CD4-positive, alpha-beta T cell treated with Interleukin-4 for 1 hour (primary cell): ENCODE data around the gene SEPTIN1.

Experiments used
- DNase-seq, 2 donors: peaks; one replicate each; pipeline ENCODE4 v3.0.0-alpha.2; 2020 to 2022

Gene SEPTIN1, protein sequence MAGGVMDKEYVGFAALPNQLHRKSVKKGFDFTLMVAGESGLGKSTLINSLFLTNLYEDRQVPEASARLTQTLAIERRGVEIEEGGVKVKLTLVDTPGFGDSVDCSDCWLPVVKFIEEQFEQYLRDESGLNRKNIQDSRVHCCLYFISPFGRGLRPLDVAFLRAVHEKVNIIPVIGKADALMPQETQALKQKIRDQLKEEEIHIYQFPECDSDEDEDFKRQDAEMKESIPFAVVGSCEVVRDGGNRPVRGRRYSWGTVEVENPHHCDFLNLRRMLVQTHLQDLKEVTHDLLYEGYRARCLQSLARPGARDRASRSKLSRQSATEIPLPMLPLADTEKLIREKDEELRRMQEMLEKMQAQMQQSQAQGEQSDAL

GRCh38 chr16:30382111-30382881 is at the start of gene SEPTIN1:
Gene SEPTIN1, minus strand, starts transcription at chr16:30382561. Its CDS starts 19 bp downstream, at chr16:30382542.
- peak; percentile 75 to 80 for DNase-seq

GRCh38 chr16:30430428-30430970 is 48.1 kb upstream of the SEPTIN1 start:
- no peak for DNase-seq

GRCh38 chr16:30429678-30430427 is 47.5 kb upstream of the SEPTIN1 start, which contains the start of gene DCTPP1:
Gene DCTPP1, minus strand, starts transcription at chr16:30430030. Its CDS starts 50 bp downstream, at chr16:30429980.
- peak; percentile 99 for DNase-seq

DNA sequence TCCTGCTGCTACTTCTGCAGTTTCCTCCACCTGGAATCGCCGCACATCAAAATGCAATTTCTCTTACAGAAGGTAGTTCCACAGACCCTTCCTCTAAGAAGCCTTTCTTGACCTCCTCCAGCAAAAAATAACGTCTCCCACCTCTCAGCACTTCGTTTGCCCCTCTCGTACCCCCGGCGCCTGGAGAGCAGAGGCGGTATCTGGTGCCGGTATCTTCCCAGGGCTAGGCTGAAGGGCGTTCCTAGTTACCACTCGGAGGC is 47.0 kb upstream of the SEPTIN1 start:
- no peak for DNase-seq

GRCh38 chr16:30428055-30428454 is 45.7 kb upstream of the SEPTIN1 start:
- DNase-seq = no peak

DNA sequence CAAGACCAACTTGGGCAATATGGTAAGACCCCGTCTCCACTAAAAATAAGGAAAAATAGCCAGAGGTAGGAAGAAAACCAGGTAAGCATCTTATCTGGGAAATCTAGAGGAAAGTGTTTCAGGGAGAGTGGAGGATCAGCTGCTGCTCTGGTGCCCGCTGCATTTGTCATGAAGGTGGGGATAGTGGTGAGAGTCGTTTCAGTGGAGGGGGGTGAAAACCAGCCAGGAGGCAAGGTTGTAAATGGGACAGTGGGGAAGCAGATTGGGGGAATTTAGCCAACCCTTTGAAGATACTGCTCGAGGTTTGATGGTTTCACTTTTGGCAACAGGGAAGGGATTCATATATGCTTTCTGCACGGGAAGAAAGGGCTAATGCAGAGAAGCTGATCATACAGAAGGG is 38.6 kb upstream of the SEPTIN1 start:
- DNase-seq = no peak

DNA sequence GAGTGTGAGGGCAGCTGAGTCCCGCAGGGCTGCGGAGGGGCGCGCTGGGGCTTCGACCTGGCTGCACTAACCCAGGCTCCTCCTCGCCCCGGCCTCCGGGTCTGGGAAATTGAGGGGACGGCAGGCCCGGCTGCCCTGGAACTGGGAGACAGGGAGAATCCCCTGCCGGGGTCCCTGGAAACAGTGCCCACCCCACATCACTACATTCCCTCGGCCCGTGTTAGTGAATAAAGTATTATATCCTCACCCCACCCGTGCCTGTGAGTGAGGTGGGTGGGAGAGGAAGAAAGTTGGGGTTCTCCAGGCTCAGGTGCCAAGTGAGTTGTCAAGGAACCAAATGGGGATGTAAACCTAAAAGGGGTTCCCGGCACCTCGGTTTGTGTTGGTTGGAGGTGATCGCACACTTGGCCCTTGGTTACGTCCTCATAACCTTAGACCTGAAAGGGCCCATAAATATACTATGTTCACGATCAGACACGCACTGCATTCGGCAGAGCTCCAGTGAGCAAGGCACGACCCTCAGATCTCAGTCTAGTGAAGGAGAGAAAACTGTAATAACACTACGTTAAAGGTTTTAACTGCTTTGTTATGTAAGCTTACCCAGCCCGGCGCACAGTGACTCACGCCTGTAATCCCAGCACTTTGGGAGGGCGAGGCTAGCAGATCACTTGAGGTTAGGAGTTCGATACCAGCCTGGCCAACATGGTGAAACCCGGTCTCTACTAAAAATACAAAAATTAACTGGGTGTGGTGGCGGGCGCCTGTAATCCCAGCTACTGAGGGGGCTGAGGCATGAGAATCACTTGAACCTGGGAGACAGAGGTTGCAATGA is 36.2 kb upstream of the SEPTIN1 start:
- DNase-seq = no peak

DNA sequence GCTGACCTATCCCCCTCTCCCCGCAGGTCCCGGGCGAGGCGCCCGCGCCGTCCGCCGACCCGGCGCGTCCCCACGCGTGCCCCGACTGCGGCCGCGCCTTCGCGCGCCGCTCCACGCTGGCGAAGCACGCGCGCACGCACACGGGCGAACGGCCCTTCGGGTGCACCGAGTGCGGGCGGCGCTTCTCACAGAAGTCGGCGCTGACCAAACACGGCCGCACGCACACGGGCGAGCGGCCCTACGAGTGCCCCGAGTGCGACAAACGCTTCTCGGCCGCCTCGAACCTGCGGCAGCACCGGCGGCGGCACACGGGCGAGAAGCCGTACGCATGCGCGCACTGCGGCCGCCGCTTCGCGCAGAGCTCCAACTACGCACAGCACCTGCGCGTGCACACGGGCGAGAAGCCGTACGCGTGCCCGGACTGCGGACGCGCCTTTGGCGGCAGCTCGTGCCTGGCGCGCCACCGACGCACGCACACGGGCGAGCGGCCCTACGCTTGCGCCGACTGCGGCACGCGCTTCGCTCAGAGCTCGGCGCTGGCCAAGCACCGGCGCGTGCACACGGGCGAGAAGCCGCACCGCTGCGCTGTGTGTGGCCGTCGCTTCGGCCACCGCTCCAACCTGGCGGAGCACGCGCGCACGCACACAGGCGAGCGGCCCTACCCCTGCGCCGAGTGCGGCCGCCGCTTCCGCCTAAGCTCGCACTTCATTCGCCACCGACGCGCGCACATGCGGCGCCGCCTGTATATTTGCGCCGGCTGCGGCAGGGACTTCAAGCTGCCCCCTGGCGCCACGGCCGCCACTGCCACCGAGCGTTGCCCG is 35.4 kb upstream of the SEPTIN1 start:
- peak; percentile 91 to 92 for DNase-seq

DNA sequence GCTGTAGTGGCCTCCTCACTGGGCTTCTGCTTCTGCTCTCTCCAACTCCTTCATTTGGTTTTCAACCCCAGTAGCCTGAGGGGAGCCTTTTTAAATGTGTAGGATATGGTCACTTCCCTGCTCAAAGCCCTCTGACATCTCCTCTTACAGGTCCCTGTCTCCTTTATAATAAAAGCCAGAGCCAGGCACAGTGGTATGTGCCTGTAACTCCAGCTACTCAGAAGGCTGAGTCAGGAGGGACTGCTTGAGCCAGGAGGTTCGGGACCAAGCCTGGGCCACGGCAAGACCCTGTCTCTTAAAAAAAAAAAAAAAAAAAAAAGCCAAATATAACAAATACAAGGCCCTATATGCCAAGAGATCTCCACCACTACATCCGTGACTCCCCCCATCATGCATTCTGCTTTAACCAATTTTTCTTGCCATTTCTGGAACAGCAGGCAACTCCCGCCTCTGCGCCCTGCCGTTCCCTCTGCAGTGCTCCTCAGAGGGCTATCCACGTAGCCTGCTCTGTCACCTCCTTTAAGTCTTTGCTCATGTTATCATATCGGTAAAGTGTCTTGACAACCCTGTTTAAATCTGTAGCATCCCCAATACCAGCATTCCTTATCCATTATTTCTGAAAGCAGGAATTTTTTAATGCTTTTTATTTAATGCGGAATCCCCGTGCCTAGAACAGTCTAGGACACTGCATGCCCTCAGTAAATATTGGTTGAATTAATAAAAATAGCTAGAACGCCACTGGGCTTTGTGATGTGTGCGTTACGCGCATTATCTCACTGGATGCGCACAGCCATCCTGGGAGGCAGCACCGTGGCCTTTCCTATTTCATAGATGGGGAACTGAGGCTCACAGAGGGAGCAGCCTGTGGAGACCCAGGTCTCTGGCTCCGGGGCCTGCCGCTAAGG is 34.5 kb upstream of the SEPTIN1 start:
- DNase-seq = no peak

GRCh38 chr16:30416047-30416603 is 33.8 kb upstream of the SEPTIN1 start:
- DNase-seq = no peak

- DNase-seq = no peak
Measured at GRCh38 chr16:30414159-30414558, 31.8 kb upstream of the SEPTIN1 start.

DNA sequence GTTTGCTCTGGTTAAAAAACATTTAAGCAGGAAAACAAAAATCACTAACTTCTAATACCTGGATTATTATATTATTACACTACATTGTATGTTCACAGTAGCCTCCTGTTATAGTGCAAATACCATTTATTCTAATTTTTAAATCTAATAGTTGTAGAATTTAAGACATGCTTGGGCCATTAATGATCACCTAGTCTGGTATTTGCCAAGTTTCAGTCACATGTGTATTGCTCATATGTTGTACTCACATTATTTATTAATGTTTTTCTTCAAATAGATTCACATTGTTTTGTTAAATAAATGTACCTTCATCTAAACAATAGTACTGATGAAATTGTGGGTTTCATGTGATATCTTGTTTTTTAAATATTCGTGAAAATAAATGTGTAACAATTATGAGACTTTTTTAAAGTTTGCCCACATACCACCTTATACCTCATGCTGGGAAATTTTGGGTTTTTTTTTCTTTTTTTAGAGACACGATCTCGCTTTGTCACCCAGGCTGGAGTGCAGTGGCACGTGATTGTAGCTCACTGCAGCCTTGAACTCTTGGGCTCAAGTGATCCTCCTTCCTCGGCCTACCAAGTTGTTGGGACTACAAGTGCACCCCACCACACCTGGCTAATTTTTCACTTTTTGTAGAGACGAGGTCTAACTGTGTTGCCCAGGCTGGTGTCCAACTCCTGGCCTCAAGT is 30.9 kb upstream of the SEPTIN1 start:
- no peak for DNase-seq

DNA sequence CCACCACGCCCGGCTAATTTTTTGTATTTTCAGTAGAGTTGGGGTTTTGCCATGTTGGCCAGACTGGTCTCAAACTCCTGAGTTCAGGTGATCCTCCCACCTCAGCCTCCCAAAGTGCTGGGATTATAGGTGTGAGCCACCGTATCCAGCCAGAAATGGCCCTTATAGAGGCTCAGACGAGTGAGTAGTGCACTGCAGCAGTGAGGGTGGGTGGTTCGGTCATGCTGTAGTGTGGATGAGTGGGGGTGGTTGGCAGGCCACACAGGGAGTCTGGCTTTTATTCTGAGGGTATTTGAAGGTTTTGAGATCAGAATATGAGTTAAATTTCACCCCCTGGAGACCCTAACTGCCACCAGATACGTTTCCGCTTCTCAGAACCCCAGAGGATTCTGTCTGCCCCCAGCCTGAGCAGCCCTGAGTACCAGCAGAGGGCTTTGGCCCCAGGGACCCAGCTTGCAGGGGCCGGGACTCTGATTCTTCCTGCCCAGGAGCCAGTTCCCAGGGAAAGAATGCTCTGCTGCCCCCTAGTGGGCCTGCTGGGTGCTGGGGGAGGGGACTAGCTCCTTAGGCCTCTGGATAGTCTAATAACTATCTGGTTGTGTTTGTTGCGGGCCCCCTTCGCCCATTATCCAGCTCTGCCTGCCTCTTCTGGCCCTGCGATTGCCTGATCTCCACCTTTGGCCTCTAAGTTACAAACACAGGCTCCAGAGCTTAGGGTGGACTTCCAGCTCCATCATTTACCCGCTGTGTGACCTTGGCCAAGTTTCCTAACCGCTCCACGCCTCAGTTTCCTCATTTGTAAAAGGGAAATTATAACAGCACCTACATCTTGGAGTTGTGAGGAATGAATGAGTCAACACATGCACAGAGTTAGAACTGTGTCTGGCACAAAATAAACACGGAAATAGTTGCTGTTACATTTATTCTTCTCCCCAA is 27.0 kb upstream of the SEPTIN1 start:
- peak; percentile 91 to 93 for DNase-seq

DNA sequence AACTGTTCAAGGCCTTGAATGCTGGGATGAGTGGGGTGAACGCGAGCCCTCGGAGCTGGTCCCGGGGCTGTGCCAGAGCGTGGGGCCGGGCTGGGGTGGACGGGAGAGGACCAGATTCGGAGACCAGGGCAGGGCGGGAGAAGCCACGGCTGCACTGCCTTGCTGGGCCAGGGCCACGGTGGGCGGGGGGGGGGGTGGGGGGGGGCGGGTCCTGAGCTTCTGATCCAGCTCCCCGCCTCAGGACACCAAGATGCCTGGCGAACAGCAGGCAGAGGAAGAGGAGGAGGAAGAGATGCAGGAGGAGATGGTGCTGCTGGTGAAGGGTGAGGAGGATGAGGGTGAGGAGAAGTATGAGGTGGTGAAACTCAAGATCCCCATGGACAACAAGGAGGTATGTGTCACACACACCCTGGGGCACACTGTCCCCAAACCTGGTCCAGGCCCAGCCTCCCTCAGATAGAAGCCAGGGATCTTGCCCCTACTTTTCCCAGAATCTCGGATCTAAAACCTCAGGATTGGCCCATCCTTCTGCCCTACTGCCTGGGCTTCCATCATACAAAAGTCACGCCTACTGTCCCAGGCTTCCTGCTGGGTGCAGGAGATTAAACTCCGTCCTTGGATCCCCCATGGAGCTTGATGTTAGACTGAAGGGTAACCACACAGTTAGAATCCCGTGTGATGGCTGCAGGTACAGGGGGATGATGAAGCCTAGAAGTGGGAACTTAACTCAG is 25.6 kb upstream of the SEPTIN1 start:
- DNase-seq = no peak

GRCh38 chr16:30407102-30407803 is 24.9 kb upstream of the SEPTIN1 start, which contains the start of gene ZNF771:
Gene ZNF771, plus strand, starts transcription at chr16:30407606. Its CDS starts 448 bp downstream, at chr16:30408054.
- peak; percentile 87 to 90 for DNase-seq

- DNase-seq = no peak
Measured at GRCh38 chr16:30406795-30407101, 24.4 kb upstream of the SEPTIN1 start.
